ENCODE measurements around the gene PCDH15. TPM values are rescaled to one million over a fixed set of nuclear protein-coding genes. Genes with fewer than 3 reads are reported as not detected.
A peak's percentile ranks its signal among the peaks of the same experiment; 100 is the strongest.

The PCDH15 gene
- total RNA-seq, 1 donor from 2014 or later: 3.2 TPM

DNA sequence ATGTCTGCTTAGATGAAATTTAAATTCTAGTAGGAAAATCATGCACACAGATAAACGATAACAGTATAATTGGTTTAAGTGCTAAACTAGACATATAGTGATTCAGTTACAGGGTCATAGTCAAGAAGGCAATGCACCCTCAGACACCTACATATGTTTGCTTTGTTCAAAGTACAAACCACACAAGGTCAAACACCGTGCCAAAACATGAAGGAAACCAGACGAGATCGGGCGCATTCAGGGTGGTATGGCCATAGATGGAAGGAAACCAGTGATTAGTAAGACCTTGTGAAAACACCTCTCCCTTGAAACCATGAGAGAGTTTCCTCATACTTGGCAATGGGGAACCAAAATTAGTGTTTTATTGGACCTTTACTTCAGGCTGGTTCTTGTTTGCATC, 906.9 kb downstream of the PCDH15 start:
- no peaks in the 10 kb centered on the region for H3K36me3 ChIP-seq
- ATAC-seq (no peak), DNase-seq (no peak)
- no peak overlapping the region for H3K27ac ChIP-seq
- H3K4me1 ChIP-seq: no peaks in the 10 kb centered on the region
- H3K27me3 ChIP-seq: no peaks in the 10 kb centered on the region
- TF ChIP-seq, protein P1, sequence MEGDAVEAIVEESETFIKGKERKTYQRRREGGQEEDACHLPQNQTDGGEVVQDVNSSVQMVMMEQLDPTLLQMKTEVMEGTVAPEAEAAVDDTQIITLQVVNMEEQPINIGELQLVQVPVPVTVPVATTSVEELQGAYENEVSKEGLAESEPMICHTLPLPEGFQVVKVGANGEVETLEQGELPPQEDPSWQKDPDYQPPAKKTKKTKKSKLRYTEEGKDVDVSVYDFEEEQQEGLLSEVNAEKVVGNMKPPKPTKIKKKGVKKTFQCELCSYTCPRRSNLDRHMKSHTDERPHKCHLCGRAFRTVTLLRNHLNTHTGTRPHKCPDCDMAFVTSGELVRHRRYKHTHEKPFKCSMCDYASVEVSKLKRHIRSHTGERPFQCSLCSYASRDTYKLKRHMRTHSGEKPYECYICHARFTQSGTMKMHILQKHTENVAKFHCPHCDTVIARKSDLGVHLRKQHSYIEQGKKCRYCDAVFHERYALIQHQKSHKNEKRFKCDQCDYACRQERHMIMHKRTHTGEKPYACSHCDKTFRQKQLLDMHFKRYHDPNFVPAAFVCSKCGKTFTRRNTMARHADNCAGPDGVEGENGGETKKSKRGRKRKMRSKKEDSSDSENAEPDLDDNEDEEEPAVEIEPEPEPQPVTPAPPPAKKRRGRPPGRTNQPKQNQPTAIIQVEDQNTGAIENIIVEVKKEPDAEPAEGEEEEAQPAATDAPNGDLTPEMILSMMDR (IDR thresholded peaks at IDR 0.05): no peak
- no peak overlapping the region for H3K4me3 ChIP-seq
- H3K9me3 ChIP-seq: no peaks in the 10 kb centered on the region
- intact Hi-C loops (cut with DNase I): no loop called here

DNA sequence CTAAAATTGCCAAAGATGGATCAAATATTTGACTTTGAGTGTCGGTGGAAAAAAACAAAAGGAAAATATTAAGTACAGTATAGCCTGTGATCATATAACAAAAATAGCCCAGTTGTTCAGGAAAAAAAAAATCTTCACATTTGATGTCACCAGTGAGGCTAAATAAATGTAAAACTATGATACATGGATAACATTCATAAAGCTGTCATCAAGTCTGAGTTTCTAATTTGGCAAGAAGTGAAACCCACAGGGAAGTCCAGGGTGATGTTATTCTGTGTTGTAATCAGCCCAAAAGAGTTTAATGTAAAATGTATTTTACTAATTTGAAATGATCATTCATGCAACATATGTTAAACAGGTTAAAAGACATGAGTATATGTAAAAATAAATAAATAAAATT, 908.0 kb downstream of the PCDH15 start:
- intact Hi-C loops (cut with DNase I): no loop called here
- Histone ChIP-seq H3K27me3 (no peaks in the 10 kb centered on the region), H3K36me3 (no peaks in the 10 kb centered on the region), H3K9me3 (no peaks in the 10 kb centered on the region), H3K27ac (no peak overlapping the region), H3K4me1 (no peaks in the 10 kb centered on the region), H3K4me3 (no peak overlapping the region)
- ATAC-seq: no peak
- TF ChIP-seq, protein P1 (IDR thresholded peaks at IDR 0.05): no peak
- no peak for DNase-seq

DNA sequence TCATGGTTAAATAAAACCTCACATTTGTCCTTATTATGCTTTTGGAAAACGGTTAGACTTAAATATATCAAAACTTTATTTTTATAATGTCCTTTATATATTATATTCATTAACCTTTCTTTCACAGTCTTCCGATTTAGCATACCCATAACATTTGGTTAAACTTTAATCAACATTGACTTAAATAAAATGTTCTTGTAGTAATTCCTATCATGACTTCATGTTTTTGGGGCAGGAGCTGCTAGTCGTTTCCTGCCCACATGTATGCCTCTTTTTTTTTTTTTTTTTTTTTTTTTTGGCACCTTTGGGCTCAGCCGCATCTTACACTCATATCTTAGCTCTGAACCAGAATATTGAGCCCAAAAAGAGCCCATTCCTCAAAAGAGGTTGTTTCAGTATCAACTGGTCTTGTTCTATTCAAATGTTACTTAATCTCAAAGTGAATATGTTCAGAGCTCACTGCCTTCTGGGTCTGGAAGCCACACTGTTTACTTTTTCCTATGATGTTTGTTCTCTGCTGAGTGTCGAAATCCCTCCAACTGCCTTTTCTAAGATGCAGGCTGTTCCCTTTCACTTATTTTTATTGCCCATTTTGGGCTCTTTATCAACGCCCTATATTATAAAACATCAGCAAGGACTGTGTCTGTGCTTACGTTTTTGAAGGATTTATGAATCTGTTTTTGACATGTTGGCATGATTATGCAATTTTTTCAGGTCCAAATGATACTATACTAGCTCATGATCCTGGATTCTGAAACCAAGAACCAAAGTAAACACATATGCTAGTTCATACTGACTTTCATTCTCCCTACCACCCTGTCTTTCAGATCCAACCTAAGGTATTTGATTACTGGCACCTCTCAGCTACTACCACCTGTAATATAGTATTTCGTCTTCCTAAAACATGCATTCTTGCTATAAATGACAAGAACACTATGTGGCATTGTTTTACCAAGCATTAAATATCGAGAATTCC, 914.4 kb downstream of the PCDH15 start:
- TF ChIP-seq, protein P1 (IDR thresholded peaks at IDR 0.05): no peak
- H3K27me3 ChIP-seq: no peaks in the 10 kb centered on the region
- intact Hi-C loops (cut with DNase I): no loop called here
- DNase-seq: no peak
- H3K4me1 ChIP-seq: no peaks in the 10 kb centered on the region
- H3K4me3 ChIP-seq: no peak overlapping the region
- no peaks in the 10 kb centered on the region for H3K9me3 ChIP-seq
- H3K27ac ChIP-seq: no peak overlapping the region
- H3K36me3 ChIP-seq: no peaks in the 10 kb centered on the region
- ATAC-seq: peak; percentile 77

DNA sequence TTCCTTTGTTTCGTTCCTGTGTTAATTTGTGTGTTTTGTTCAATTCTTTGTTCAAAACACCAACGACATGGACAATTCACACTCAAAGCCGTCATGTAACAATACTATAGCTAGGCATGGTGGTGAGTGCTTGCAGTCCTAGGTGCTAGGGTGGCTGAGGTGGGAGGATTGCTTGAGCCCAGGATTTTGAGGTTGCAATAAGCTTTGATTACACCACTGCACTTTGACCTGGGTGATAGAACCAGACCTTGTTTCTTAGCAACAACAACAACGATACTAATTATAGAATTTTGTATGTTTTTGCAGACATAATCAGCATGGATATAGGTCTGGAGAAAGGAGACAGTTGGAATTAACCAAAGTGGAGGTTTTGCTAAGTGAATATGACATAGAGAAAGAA, 936.2 kb downstream of the PCDH15 start:
- TF ChIP-seq, protein P1 (IDR thresholded peaks at IDR 0.05): no peak
- no peak overlapping the region for H3K4me3 ChIP-seq
- ATAC-seq: no peak
- intact Hi-C loops (cut with DNase I): no loop called here
- H3K27ac ChIP-seq: no peak overlapping the region
- no peaks in the 10 kb centered on the region for H3K27me3 ChIP-seq
- H3K36me3 ChIP-seq: no peaks in the 10 kb centered on the region
- H3K4me1 ChIP-seq: no peaks in the 10 kb centered on the region
- no peak for DNase-seq
- no peaks in the 10 kb centered on the region for H3K9me3 ChIP-seq

DNA sequence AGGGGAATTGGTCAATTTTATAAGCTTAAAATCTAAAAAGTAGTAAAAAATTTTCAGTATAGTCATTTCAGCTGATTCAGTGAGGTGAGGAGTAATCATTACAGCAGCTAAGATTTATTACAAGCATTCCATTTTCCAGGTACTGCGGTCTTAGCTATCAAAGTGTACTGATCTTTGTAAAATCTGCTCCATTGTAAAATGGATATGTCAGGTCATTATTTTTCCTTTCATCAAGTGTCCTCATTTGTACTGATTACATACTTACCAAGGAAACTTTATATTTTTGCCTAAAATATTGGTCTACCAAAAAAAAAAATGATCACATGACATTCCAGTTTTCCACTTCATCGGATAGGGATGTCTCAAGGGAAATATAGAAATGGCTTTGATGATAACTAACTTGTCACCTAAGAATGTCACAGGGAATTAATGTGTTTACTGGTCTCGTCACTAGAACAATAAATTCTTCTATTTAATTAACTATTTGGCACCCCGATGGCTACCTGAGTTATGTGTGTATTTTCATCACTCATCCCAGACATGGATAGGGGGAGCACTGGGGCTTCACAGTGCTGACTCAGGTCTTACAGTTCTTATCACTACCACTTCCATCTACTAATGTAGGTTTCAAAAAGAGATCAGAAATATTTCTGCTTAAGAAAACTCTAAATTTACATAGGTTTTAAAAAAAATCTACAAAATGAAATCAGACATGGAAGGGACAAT, 948.4 kb downstream of the PCDH15 start:
- intact Hi-C loops (cut with DNase I): no loop called here
- H3K4me3 ChIP-seq: no peak overlapping the region
- H3K27me3 ChIP-seq: no peaks in the 10 kb centered on the region
- ATAC-seq (no peak), DNase-seq (no peak)
- H3K4me1 ChIP-seq: no peaks in the 10 kb centered on the region
- H3K36me3 ChIP-seq: no peaks in the 10 kb centered on the region
- no peak overlapping the region for H3K27ac ChIP-seq
- TF ChIP-seq, protein P1 (IDR thresholded peaks at IDR 0.05): no peak
- H3K9me3 ChIP-seq: no peaks in the 10 kb centered on the region
